NCI-H1930 (cell line): ENCODE data around the gene S100A9.
"Not testable (repeated sequence)": the region's sequence is repeated elsewhere in the genome, so short reads cannot be mapped to it uniquely, and the experiment has no call there.

Experiments
- DNase-seq, 2 experiments: peaks; one replicate each; lab custom pipeline; 2025; lab: John Stamatoyannopoulos, UW

Gene S100A9

GRCh38 chr1:153345187-153346076 lies 12.2 kb upstream of the S100A9 start:
- DNase-seq = no peak

GRCh38 chr1:153346077-153346723 lies 11.5 kb upstream of the S100A9 start:
- no peak for DNase-seq

- not testable (repeated sequence) for DNase-seq
These were observed 10.6 kb upstream of the S100A9 start for GRCh38 chr1:153347049-153347448.

- DNase-seq = no peak
These were observed 9.8 kb upstream of the S100A9 start for GRCh38 chr1:153347856-153348255.

- DNase-seq = no peak
These were observed 8.9 kb upstream of the S100A9 start, which contains the start of gene PGLYRP4 for GRCh38 chr1:153348511-153349362. Gene PGLYRP4 (minus strand): TSS chr1:153348841. CDS start chr1:153347932, 909 bp downstream.

GRCh38 chr1:153349363-153350320 lies 8.0 kb upstream of the S100A9 start:
- DNase-seq = no peak

GRCh38 chr1:153350321-153350957 lies 7.2 kb upstream of the S100A9 start:
- no peak for DNase-seq

GRCh38 chr1:153352523-153352922 lies 5.1 kb upstream of the S100A9 start:
- DNase-seq = peak; percentile 42 to 57

GRCh38 chr1:153353226-153353947 lies 4.3 kb upstream of the S100A9 start:
- DNase-seq = peak in 1 of 2 experiments; percentile 25

- no peak for DNase-seq
These were observed 3.0 kb upstream of the S100A9 start for GRCh38 chr1:153354515-153355193.

GRCh38 chr1:153355445-153356071 lies 2.1 kb upstream of the S100A9 start:
- DNase-seq = peak; percentile 39 to 66

GRCh38 chr1:153356392-153357075 lies 1.1 kb upstream of the S100A9 start:
- DNase-seq = no peak

GRCh38 chr1:153357076-153357852 lies 390 bp upstream of the S100A9 start:
- DNase-seq = no peak

GRCh38 chr1:153358691-153358975 lies 979 bp downstream of the S100A9 start:
- no peak for DNase-seq

GRCh38 chr1:153359241-153359640 lies 1.6 kb downstream of the S100A9 start:
- DNase-seq = no peak

- no peak for DNase-seq
These were observed 2.5 kb downstream of the S100A9 start for GRCh38 chr1:153360190-153360589.

GRCh38 chr1:153360592-153361479 lies 3.2 kb downstream of the S100A9 start:
- no peak for DNase-seq
